ENCODE measurements around the gene RFPL2.
"Not testable (repeated sequence)": the region's sequence is repeated elsewhere in the genome, so short reads cannot be mapped to it uniquely, and the experiment has no call there.

DNA sequence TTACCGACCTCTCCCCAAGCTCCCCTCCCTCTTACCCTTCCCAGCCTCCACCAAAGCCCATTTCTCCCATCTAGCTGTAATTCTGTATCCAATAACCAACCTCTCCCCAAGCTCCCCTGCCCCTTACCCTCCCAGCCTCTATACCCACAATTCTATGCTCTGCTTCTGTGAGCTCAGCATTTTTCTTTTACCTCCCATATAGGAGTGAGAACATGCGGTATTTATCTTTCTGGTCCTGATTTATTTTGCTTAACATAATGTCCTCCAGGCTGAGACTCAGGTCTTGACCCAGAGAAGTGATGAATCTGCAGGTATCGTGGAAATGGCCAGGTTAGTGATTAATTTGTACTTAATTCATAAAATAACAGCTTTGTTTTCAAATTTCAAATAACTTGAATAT lies 9.0 kb downstream of the RFPL2 start:
- TF ChIP-seq POLR2A (IDR thresholded peaks at IDR 0.05; ENCODE audit: low read length); GATA1 (IDR thresholded peaks at IDR 0.05; ENCODE audit: low read depth, low read length): not testable (repeated sequence)

Measured in erythroblast (primary cell).